HG02943 (cell line): ENCODE results near the gene ITGB1.

Source experiments
- ATAC-seq: cut with Tn5 transposase; IDR thresholded peaks from one replicate; pipeline ENCODE4 v1.9.1; 2021; ENCODE audit warnings: mild to moderate bottlenecking, low read depth, moderate library complexity; ENCODE audit not compliant: unreplicated experiment

Gene ITGB1

GRCh38 chr10:32956365-32957197 lies 1.4 kb downstream of the ITGB1 start:
- no peak for ATAC-seq

GRCh38 chr10:32955790-32956189 lies 2.2 kb downstream of the ITGB1 start:
- ATAC-seq: no peak

- ATAC-seq: no peak
Measured at GRCh38 chr10:32955299-32955772, 2.7 kb downstream of the ITGB1 start.

- no peak for ATAC-seq
Measured at GRCh38 chr10:32954545-32955298, 3.3 kb downstream of the ITGB1 start.

- no peak for ATAC-seq
Measured at GRCh38 chr10:32954080-32954479, 4.0 kb downstream of the ITGB1 start.

- no peak for ATAC-seq
Measured at GRCh38 chr10:32953277-32953927, 4.6 kb downstream of the ITGB1 start.

GRCh38 chr10:32952541-32953276 lies 5.3 kb downstream of the ITGB1 start:
- no peak for ATAC-seq

GRCh38 chr10:32952094-32952493 lies 5.9 kb downstream of the ITGB1 start:
- ATAC-seq: no peak

- no peak for ATAC-seq
Measured at GRCh38 chr10:32951111-32951510, 6.9 kb downstream of the ITGB1 start.

GRCh38 chr10:32950591-32951108 lies 7.4 kb downstream of the ITGB1 start:
- no peak for ATAC-seq

GRCh38 chr10:32949221-32949678 lies 8.8 kb downstream of the ITGB1 start:
- no peak for ATAC-seq

- no peak for ATAC-seq
Measured at GRCh38 chr10:32948451-32948850, 9.6 kb downstream of the ITGB1 start.

GRCh38 chr10:32947586-32947985 lies 10.4 kb downstream of the ITGB1 start:
- ATAC-seq: no peak

GRCh38 chr10:32946108-32946507 lies 11.9 kb downstream of the ITGB1 start:
- ATAC-seq: no peak

- ATAC-seq: no peak
Measured at GRCh38 chr10:32943854-32944661, 14.0 kb downstream of the ITGB1 start.

- ATAC-seq: no peak
Measured at GRCh38 chr10:32943395-32943794, 14.6 kb downstream of the ITGB1 start.

GRCh38 chr10:32942081-32942480 lies 15.9 kb downstream of the ITGB1 start:
- ATAC-seq: no peak

GRCh38 chr10:32941357-32941756 lies 16.7 kb downstream of the ITGB1 start:
- ATAC-seq: no peak
